Daoy (cell line): ENCODE results near the gene ATF7IP2. TPM values are rescaled to one million over a fixed set of nuclear protein-coding genes. Genes with fewer than 3 reads are reported as not detected.
"Not testable (repeated sequence)": the region's sequence is repeated elsewhere in the genome, so short reads cannot be mapped to it uniquely, and the experiment has no call there.

Experiments used
- DNase-seq: peaks from one replicate; pipeline ENCODE4 v3.0.0-alpha.2; 2015; ENCODE audit warnings: low read depth
- total RNA-seq: library from RNA; depleted of rRNA; stranded (reverse); fragments of >200 nt; shearing (Covaris generic); gene quantifications from 2 replicates; pipeline ENCODE4 v1.2.3, GENCODE V29; 2014

The ATF7IP2 gene
- total RNA-seq, 1 experiment from 2014 or later, result 14.7 TPM

GRCh38 chr16:10376229-10376628 lies 9.6 kb upstream of the ATF7IP2 start:
- DNase-seq, result no peak

- DNase-seq, result no peak
These were observed 2.2 kb upstream of the ATF7IP2 start for GRCh38 chr16:10383626-10384025.

GRCh38 chr16:10386517-10387100 lies 748 bp downstream of the ATF7IP2 start:
- no peak for DNase-seq

GRCh38 chr16:10387188-10387617 lies 1.3 kb downstream of the ATF7IP2 start:
- no peak for DNase-seq

- no peak for DNase-seq
These were observed 3.1 kb downstream of the ATF7IP2 start for GRCh38 chr16:10388988-10389387.

- no peak for DNase-seq
These were observed 4.5 kb downstream of the ATF7IP2 start for GRCh38 chr16:10390330-10390729.

- no peak for DNase-seq
These were observed 5.0 kb downstream of the ATF7IP2 start for GRCh38 chr16:10390867-10391266.

GRCh38 chr16:10391339-10391738 lies 5.5 kb downstream of the ATF7IP2 start:
- DNase-seq, result no peak

- DNase-seq, result no peak
These were observed 17.1 kb downstream of the ATF7IP2 start for GRCh38 chr16:10402975-10403374.

- peak; percentile 41 for DNase-seq
These were observed 19.6 kb downstream of the ATF7IP2 start for GRCh38 chr16:10405386-10405939.

GRCh38 chr16:10408824-10409381 lies 23.0 kb downstream of the ATF7IP2 start:
- no peak for DNase-seq

GRCh38 chr16:10409713-10410112 lies 23.9 kb downstream of the ATF7IP2 start:
- not testable (repeated sequence) for DNase-seq

GRCh38 chr16:10410469-10410868 lies 24.6 kb downstream of the ATF7IP2 start:
- DNase-seq, result no peak

- no peak for DNase-seq
These were observed 27.2 kb downstream of the ATF7IP2 start for GRCh38 chr16:10412935-10413601.

- DNase-seq, result not testable (repeated sequence)
These were observed 32.3 kb downstream of the ATF7IP2 start for GRCh38 chr16:10418204-10418603.

GRCh38 chr16:10419701-10420100 lies 33.8 kb downstream of the ATF7IP2 start:
- DNase-seq, result no peak

GRCh38 chr16:10421596-10421995 lies 35.7 kb downstream of the ATF7IP2 start:
- DNase-seq, result no peak

- DNase-seq, result no peak
These were observed 42.7 kb downstream of the ATF7IP2 start for GRCh38 chr16:10428433-10429168.

- DNase-seq, result not testable (repeated sequence)
These were observed 43.6 kb downstream of the ATF7IP2 start for GRCh38 chr16:10429299-10429969.

GRCh38 chr16:10441726-10442125 lies 55.9 kb downstream of the ATF7IP2 start:
- DNase-seq, result no peak

GRCh38 chr16:10447289-10447688 lies 61.4 kb downstream of the ATF7IP2 start:
- DNase-seq, result no peak
